Cardiac fibroblast (primary cell): ENCODE data around the gene SLC22A31.
A peak's percentile ranks its signal among the peaks of the same experiment; 100 is the strongest.

ENCODE experiments used
- DNase-seq, 2 donors: peaks; one replicate each; pipeline versions ENCODE4 v3.0.0 to v3.0.0-alpha.2; 2010; ENCODE audit warnings: low read depth in 2 of 2
- H3K4me3 ChIP-seq, 2 donors: replicated peaks in 1 of 2; 1 replicate in 1 of 2; 2 replicates in 1 of 2; pipeline ENCODE4 v1.5.1; 2011; ENCODE audit warnings: low read depth in 2 of 2, low read length in 2 of 2, mild to moderate bottlenecking in 2 of 2, moderate library complexity in 1 of 2
- TF ChIP-seq, protein P1 (sequence below): IDR thresholded peaks from one replicate; pipeline ENCODE4 v1.5.1; 2011; ENCODE audit warnings: low read depth, mild to moderate bottlenecking, low read length, inconsistent platforms

SLC22A31 gene

DNA sequence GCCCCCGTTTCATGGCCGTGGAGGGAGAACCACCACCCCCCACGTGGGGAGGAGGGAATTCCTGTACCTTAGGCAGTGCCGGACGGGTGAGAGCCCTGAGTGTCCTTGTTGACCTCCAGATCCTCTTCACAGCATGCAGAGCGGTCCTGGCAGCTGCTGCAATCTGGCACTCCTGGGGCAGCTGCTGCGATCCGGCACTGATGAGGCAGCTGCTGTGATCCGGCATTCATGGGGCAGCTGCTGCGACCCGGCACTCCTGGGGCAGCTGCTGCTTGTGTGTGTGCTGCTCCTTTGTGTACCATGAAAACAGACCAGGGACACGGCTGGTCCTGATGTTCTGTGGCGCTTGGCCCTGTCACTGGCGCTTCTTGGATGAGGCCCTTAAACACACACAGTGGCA, 29.9 kb upstream of the SLC22A31 start:
- TF ChIP-seq, protein P1, sequence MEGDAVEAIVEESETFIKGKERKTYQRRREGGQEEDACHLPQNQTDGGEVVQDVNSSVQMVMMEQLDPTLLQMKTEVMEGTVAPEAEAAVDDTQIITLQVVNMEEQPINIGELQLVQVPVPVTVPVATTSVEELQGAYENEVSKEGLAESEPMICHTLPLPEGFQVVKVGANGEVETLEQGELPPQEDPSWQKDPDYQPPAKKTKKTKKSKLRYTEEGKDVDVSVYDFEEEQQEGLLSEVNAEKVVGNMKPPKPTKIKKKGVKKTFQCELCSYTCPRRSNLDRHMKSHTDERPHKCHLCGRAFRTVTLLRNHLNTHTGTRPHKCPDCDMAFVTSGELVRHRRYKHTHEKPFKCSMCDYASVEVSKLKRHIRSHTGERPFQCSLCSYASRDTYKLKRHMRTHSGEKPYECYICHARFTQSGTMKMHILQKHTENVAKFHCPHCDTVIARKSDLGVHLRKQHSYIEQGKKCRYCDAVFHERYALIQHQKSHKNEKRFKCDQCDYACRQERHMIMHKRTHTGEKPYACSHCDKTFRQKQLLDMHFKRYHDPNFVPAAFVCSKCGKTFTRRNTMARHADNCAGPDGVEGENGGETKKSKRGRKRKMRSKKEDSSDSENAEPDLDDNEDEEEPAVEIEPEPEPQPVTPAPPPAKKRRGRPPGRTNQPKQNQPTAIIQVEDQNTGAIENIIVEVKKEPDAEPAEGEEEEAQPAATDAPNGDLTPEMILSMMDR: no peak
- no peak overlapping the region for H3K4me3 ChIP-seq
- DNase-seq: no peak

DNA sequence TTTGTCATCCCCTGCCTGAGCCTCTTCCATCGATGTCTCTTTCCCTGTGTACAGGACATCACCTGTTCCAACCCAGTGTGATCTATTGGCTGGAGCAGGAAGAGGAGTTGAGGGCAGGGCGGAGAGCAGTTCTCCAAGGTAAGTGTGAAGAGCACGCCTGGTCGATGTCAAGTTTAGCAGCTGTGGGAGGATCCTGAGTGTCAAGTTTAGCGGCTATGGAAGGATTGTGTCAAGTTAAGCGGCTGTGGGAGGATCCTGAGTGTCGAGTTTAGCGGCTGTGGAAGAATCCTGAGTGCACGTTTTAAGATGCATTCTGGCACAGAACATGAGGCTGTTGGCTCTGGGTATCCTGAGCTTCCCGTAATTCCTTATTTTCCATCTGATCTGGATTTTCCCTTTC, 24.3 kb upstream of the SLC22A31 start:
- TF ChIP-seq, protein P1: no peak

DNA sequence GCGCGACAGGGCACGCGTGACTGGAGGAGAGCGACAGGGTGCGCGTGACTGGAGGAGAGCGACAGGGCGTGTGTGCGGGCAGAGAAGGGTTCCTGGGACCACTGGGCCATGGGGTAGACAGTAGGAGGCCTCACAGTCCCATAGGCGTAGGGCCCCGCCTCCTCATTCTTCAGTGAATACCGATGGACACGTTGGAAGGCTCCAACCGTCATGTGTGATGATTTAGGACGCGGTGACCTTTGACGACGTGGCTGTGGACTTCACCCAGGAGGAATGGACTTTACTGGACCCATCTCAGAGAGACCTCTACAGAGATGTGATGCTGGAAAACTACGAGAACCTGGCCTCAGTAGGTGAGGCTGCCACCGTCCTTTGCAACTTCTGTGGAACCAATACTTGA, 22.6 kb upstream of the SLC22A31 start:
- no peak for DNase-seq
- no peak overlapping the region for H3K4me3 ChIP-seq
- TF ChIP-seq, protein P1: no peak

More for the DNA sequence above, 24.3 kb upstream of the SLC22A31 start:
- no peak overlapping the region for H3K4me3 ChIP-seq
- no peak for DNase-seq

DNA sequence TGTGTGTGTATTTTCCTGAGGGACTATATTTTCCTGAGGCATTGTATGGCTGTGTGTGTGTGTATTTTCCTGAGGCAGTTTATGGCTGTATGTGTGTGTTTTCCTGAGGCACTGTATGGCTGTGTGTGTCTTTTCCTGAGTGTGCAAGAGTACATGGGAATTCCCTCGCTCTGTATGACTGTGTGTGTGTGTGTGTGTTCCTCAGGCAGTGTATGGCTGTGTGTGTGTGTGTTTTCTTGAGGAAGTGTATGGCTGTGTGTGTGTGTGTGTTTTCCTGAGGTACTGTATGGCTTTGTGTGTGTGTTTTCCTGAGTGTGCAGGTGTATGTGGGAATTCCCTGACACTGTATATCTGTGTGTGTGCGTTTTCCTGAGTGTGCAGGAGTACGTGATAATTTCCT, 21.3 kb upstream of the SLC22A31 start:
- no peak for DNase-seq
- TF ChIP-seq, protein P1: no peak
- H3K4me3 ChIP-seq: no peak overlapping the region

DNA sequence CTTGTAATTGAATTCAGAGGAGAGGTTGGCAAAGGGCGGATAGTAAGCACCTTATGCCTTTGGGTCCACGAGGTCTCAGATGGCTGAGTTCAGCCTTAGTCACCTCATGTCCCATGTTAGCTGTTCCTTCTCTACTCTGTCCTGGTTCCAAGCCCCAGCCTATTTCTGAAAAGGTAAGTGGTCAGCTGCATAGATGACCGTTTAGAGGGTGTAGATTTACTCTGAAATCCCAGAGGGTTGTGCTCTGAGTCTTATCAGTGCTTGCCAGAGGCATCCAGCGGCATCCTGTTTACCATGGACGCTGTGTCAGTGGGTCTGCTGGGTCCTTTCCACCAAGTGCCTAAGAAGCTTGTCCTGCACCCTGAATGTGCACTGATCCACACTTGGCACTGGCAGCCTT, 19.0 kb upstream of the SLC22A31 start:
- H3K4me3 ChIP-seq: no peak overlapping the region
- TF ChIP-seq, protein P1: no peak
- no peak for DNase-seq

DNA sequence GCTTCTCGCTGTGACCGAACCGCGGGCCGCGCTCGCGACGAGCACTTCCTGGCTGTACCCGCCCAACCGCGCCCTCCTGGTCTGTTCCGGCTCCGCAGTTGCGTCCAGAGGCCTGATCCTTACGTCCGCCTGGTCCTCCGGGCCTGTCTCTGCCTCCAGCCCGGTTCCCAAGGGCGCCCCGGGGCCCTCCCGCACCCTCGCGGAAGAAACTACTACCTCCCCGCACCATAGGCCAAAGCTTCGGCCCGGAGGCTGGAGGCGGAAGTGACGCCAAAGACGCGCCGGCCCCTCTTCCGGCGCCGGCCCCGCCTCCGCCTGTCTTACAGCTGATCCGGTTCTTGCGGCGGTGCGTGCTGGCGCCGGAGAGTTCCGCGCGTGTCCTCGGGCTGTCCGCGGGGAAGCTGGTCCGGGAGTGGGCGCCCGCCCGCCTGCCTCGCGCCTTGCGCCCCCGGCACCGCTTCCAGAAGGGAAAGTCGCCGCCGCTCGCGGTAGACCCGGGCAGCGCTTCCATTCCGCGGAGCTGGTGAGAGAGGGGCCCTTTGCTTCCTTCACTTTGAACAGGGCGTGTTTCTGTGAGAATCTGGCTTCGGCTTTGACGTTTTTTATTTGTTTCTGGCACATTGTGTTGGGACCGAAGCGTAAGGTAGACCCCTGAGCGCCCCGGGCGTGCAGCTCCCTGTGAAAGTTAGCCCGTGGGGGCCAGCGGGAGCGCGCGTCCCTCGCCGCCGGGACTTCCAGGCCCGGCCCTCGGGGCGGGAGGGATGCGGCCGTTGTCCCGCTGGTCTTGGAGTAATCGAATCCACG, 17.3 kb upstream of the SLC22A31 start, which contains the start of gene ZNF778:
ZNF778 (plus strand) TSS at position 316 of the 804 bp plus-strand sequence. CDS start 3,425 bp downstream, outside the sequence.
- peak; percentile 82 to 84 for DNase-seq
- H3K4me3 ChIP-seq: peak within 1 kb of the TSS; percentile 88 to 90
- TF ChIP-seq, protein P1: no peak

DNA sequence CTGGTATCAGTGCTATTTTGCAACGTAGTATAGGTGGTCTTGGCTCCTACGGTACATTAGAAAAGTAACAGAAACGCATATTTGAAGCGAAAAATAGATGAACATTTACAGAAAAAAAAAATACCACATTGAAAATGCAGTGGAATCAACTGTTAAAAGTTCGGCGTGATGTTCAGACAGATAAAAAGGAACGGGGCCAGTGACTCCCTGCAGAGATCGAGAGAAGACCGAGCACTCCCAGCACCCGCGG, 16.7 kb upstream of the SLC22A31 start:
- TF ChIP-seq, protein P1: no peak
- peak overlapping the region; percentile 88 to 90 for H3K4me3 ChIP-seq
- no peak for DNase-seq
